H1 (cell line): ENCODE measurements around the gene IRF4. TPM values are rescaled to one million over a fixed set of nuclear protein-coding genes. Genes with fewer than 3 reads are reported as not detected.

Experiments used
- GTF2F1 ChIP-seq: IDR thresholded peaks from 2 replicates; pipeline ENCODE4 v1.6.1; 2012; ENCODE audit warnings: low read depth, low read length, improper control_type of control experiment, borderline replicate concordance
- KDM4A ChIP-seq: IDR thresholded peaks from one replicate; pipeline ENCODE4 v1.7.1; 2012; ENCODE audit warnings: low read depth, mild to moderate bottlenecking, moderate library complexity, low read length, inconsistent platforms; ENCODE audit not compliant: severe bottlenecking
- RAD21 ChIP-seq, 2 experiments: IDR thresholded peaks in 1 of 2; conservative IDR thresholded peaks in 1 of 2; 2 replicates each; pipeline ENCODE4 v1.6.1; 2011; ENCODE audit warnings: low read depth in 2 of 2, low read length in 2 of 2, improper control_type of control experiment in 1 of 2, inconsistent platforms in 1 of 2, mild to moderate bottlenecking in 1 of 2, moderate library complexity in 1 of 2
- SUZ12 ChIP-seq: fragments of 200-600 bp; sonication (generic); IDR thresholded peaks from 2 replicates; pipeline ENCODE4 v1.6.1; 2012; ENCODE audit warnings: mild to moderate bottlenecking, inconsistent platforms, low read length, moderate library complexity, mixed read lengths
- TAF1 ChIP-seq: IDR thresholded peaks from 2 replicates; pipeline ENCODE4 v1.6.1; 2011; ENCODE audit warnings: mild to moderate bottlenecking, low read depth, low read length
- TCF12 ChIP-seq: IDR thresholded peaks from 2 replicates; pipeline ENCODE4 v1.6.1; 2011; ENCODE audit warnings: low read depth, mild to moderate bottlenecking, low read length
- polyA plus RNA-seq, 7 experiments: library from polyadenylated mRNA; depleted of rRNA in 3 of 7; stranded (reverse) in 5 of 7; unstranded in 2 of 7; fragments of >200 nt in 5 of 7; fragments of 200-250 nt in 2 of 7; gene quantifications; 1 replicate in 5 of 7; 2 replicates in 1 of 7; 4 replicates in 1 of 7; pipeline versions ENCODE4 v1.2.1 to v1.2.3, GENCODE V29; 2011 to 2013; ENCODE audit warnings: missing spikeins in 2 of 7, mixed read lengths in 2 of 7
- total RNA-seq: library from RNA; stranded (reverse); fragmentation: NEBNext Ultra II Directional; extraction: Animal tissue kit (Norgen Biotek cat#: 25700); gene quantifications from 2 replicates; pipeline ENCODE4 v1.2.1, GENCODE V29; 2021
- TF ChIP-seq, protein P1 (sequence below): fragments of 300-600 bp; sonication (generic); IDR thresholded peaks from 2 replicates; pipeline ENCODE4 v1.7.1; 2012; ENCODE audit warnings: low read length, moderate library complexity, mild to moderate bottlenecking, inconsistent platforms; ENCODE audit not compliant: insufficient replicate concordance
- TF ChIP-seq, protein P2 (sequence below): IDR thresholded peaks from 2 replicates; pipeline ENCODE4 v1.6.1; 2012; ENCODE audit warnings: inconsistent platforms

Gene IRF4
- total and polyA plus RNA-seq, 2 of the 8 experiments (the other 6 are each of a cell fraction or from before 2014, with no cell fraction given) = 0.77 to 2.1 TPM

DNA sequence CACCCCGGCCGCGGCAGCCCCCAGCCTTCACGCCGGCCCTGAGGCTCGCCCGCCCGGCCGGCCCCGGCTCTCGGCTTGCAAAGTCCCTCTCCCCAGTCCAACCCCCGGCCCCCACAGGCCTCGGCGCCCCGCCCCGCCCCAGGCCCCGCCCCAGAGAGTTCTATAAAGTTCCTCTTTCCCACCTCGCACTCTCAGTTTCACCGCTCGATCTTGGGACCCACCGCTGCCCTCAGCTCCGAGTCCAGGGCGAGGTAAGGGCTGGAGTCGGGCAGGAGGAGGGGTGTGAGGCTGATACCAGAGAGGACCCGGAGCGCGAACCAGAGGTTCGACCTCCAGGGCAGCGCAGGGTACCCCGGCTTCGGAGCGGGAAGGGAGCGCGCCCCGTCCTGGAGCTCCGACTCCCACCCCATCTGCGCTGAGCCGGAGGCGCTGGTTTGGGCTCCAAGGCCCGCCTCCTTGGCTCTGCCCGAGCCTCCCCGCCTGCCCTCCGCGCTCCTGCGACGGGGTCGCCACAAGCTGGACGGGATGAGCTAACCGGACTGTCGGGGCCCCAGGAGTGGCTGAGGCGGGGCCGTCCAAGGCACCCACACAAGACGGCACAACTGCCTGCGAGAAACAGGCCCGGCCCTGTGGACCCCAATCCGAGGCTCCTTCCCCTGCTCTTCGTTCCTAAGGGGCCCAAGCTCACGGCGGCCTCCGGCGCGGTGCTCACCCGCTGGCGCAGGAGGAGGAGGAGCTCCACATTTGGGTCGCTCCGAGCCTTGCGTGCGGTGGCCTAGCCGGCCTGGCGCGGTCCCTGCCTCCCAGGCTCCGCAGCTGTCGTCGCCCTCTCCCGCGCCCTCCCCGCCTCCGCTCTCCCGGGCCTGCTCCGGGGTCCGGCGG lies at the start of gene IRF4 (continued):
- TF ChIP-seq, protein P1, sequence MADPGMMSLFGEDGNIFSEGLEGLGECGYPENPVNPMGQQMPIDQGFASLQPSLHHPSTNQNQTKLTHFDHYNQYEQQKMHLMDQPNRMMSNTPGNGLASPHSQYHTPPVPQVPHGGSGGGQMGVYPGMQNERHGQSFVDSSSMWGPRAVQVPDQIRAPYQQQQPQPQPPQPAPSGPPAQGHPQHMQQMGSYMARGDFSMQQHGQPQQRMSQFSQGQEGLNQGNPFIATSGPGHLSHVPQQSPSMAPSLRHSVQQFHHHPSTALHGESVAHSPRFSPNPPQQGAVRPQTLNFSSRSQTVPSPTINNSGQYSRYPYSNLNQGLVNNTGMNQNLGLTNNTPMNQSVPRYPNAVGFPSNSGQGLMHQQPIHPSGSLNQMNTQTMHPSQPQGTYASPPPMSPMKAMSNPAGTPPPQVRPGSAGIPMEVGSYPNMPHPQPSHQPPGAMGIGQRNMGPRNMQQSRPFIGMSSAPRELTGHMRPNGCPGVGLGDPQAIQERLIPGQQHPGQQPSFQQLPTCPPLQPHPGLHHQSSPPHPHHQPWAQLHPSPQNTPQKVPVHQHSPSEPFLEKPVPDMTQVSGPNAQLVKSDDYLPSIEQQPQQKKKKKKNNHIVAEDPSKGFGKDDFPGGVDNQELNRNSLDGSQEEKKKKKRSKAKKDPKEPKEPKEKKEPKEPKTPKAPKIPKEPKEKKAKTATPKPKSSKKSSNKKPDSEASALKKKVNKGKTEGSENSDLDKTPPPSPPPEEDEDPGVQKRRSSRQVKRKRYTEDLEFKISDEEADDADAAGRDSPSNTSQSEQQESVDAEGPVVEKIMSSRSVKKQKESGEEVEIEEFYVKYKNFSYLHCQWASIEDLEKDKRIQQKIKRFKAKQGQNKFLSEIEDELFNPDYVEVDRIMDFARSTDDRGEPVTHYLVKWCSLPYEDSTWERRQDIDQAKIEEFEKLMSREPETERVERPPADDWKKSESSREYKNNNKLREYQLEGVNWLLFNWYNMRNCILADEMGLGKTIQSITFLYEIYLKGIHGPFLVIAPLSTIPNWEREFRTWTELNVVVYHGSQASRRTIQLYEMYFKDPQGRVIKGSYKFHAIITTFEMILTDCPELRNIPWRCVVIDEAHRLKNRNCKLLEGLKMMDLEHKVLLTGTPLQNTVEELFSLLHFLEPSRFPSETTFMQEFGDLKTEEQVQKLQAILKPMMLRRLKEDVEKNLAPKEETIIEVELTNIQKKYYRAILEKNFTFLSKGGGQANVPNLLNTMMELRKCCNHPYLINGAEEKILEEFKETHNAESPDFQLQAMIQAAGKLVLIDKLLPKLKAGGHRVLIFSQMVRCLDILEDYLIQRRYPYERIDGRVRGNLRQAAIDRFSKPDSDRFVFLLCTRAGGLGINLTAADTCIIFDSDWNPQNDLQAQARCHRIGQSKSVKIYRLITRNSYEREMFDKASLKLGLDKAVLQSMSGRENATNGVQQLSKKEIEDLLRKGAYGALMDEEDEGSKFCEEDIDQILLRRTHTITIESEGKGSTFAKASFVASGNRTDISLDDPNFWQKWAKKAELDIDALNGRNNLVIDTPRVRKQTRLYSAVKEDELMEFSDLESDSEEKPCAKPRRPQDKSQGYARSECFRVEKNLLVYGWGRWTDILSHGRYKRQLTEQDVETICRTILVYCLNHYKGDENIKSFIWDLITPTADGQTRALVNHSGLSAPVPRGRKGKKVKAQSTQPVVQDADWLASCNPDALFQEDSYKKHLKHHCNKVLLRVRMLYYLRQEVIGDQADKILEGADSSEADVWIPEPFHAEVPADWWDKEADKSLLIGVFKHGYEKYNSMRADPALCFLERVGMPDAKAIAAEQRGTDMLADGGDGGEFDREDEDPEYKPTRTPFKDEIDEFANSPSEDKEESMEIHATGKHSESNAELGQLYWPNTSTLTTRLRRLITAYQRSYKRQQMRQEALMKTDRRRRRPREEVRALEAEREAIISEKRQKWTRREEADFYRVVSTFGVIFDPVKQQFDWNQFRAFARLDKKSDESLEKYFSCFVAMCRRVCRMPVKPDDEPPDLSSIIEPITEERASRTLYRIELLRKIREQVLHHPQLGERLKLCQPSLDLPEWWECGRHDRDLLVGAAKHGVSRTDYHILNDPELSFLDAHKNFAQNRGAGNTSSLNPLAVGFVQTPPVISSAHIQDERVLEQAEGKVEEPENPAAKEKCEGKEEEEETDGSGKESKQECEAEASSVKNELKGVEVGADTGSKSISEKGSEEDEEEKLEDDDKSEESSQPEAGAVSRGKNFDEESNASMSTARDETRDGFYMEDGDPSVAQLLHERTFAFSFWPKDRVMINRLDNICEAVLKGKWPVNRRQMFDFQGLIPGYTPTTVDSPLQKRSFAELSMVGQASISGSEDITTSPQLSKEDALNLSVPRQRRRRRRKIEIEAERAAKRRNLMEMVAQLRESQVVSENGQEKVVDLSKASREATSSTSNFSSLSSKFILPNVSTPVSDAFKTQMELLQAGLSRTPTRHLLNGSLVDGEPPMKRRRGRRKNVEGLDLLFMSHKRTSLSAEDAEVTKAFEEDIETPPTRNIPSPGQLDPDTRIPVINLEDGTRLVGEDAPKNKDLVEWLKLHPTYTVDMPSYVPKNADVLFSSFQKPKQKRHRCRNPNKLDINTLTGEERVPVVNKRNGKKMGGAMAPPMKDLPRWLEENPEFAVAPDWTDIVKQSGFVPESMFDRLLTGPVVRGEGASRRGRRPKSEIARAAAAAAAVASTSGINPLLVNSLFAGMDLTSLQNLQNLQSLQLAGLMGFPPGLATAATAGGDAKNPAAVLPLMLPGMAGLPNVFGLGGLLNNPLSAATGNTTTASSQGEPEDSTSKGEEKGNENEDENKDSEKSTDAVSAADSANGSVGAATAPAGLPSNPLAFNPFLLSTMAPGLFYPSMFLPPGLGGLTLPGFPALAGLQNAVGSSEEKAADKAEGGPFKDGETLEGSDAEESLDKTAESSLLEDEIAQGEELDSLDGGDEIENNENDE = no peak
- TF ChIP-seq TCF12 = no peak
- peak; percentile 48; the same call in 1 of the 2 replicates for TF ChIP-seq SUZ12
- TF ChIP-seq RAD21 (IDR thresholded peaks at IDR 0.05 in 1 of 2, conservative IDR thresholded peaks at IDR 0.05 in 1 of 2; ENCODE audit: low read depth in 2 of 2, low read length in 2 of 2) = 0 out of 4 replicates have a peak, but pooled peaks of 1 of the 2 experiments have one; percentile 0
- no peak for TF ChIP-seq TAF1
- TF ChIP-seq GTF2F1 = no peak
- TF ChIP-seq, protein P2, sequence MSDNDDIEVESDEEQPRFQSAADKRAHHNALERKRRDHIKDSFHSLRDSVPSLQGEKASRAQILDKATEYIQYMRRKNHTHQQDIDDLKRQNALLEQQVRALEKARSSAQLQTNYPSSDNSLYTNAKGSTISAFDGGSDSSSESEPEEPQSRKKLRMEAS = peak; percentile 73
- TF ChIP-seq KDM4A = peak; percentile 74
